Heart right ventricle (tissue), 16 donors: ENCODE data around the gene RPP30. TPM values are rescaled to one million over a fixed set of nuclear protein-coding genes. Genes with fewer than 3 reads are reported as not detected.

ENCODE experiments used
- ATAC-seq, 8 donors: fragments of 200-7000 bp; cut with Tn5 transposase; one replicate each; pipeline ENCODE4 v1.9.1; 2020; ENCODE audit warnings: mild to moderate bottlenecking in 8 of 8, moderate library complexity in 8 of 8, moderate number of reproducible peaks in 1 of 8
- DNase-seq, 2 donors: peaks; one replicate each; pipeline ENCODE4 v3.0.0-alpha.2; 2020
- H3K27ac ChIP-seq, 10 donors: fragments of 200-600 bp; sonication (generic) in 2 of 10; one replicate each; pipeline versions ENCODE4 v1.5.0 to v1.8.0; 2020 to 2022; ENCODE audit warnings: mild to moderate bottlenecking in 3 of 10
- H3K27me3 ChIP-seq, 7 donors: fragments of 200-600 bp; one replicate each; pipeline ENCODE4 v1.8.0; 2021 to 2022; ENCODE audit warnings: mild to moderate bottlenecking in 2 of 7
- H3K36me3 ChIP-seq, 9 donors: fragments of 200-600 bp; sonication (generic) in 1 of 9; one replicate each; pipeline versions ENCODE4 v1.5.0 to v1.8.0; 2020 to 2022; ENCODE audit warnings: mild to moderate bottlenecking in 2 of 9
- H3K4me1 ChIP-seq, 9 donors: fragments of 200-600 bp; sonication (generic) in 1 of 9; one replicate each; pipeline versions ENCODE4 v1.5.0 to v1.8.0; 2020 to 2022; ENCODE audit warnings: mild to moderate bottlenecking in 4 of 9
- H3K4me3 ChIP-seq, 10 donors: fragments of 200-600 bp; sonication (generic) in 2 of 10; one replicate each; pipeline versions ENCODE4 v1.5.0 to v1.8.0; 2020 to 2022; ENCODE audit warnings: mild to moderate bottlenecking in 7 of 10, moderate library complexity in 2 of 10
- H3K9me3 ChIP-seq, 11 donors: fragments of 200-600 bp in 10 of 11; sonication (generic) in 2 of 11; one replicate each; pipeline versions ENCODE4 v1.5.0 to v1.8.0; 2013 to 2022; ENCODE audit warnings: mild to moderate bottlenecking in 2 of 11, control low read depth in 1 of 11, moderate library complexity in 1 of 11
- WGBS, 2 donors: extraction: QIAGEN DNeasy Blood & Tissue Kit; methylation state at CpG; one replicate each; pipeline ENCODE4 v1.1.7; 2013; ENCODE audit warnings: inconsistent platforms in 1 of 2; 5-methylcytosine and 5-hydroxymethylcytosine counted together
- intact Hi-C, 10 donors: fragments of 100-400 bp; cut with DNase I; formaldehyde crosslinking; loops; one replicate each; pipeline versions ENCODE4 v1.11.1 to v1.14.2; 2022
- polyA plus RNA-seq, 2 donors: library from polyadenylated mRNA; stranded (reverse); fragments of 200-250 nt; gene quantifications; one replicate each; pipeline ENCODE4 v1.2.3, GENCODE V29; 2013
- total RNA-seq, 10 donors: library from RNA; stranded (reverse); fragmentation: NEBNext Ultra II Directional in 3 of 10; extraction: Animal tissue kit (Norgen Biotek cat#: 25700) in 3 of 10; gene quantifications; one replicate each; pipeline versions ENCODE4 v1.2.1 to v1.2.4, GENCODE V29; 2021 to 2023
- TF ChIP-seq, protein P1 (sequence below), 9 donors: fragments of 200-600 bp; sonication (generic) in 2 of 9; IDR thresholded peaks; one replicate each; pipeline versions ENCODE4 v1.5.0 to v1.8.0; 2021 to 2022; ENCODE audit warnings: antibody characterized with exemption in 9 of 9, mild to moderate bottlenecking in 5 of 9, moderate library complexity in 1 of 9
- donor health status: Arrhythmogenic right ventricular cardiomyopathy.
- donor health status: ischemic (EF 13 %, LVEDD 7.1; RV severe dilation, severe dysfunction).
- donor health status: healthy with polysubstance abuse.
- donor health status: DM: no; HTN: yes; CAD: no.
- donor health status: DM: no; HTN: no; CAD: no.
- donor health status: ischemic (EF 25% LVEDD 6.9; RV normal size, moderate dysfunction).
- donor health status: ischemic (EF 25% LVEDD 5.7; RV mildly dilated, moderate dysfunction).
- donor health status: healthy.
- donor health status: DM: yes; HTN: yes; CAD: no.
- donor health status: Ischemic cardiomyopathy.
- donor health status: ischemic (EF 35%, LVEDD 5.7; RV mildly dilated, moderate dysfunction).
- donor health status: nonischemic (EF 11% LVEDD 7.7; RV severe dilation, severe dysfunction).
- donor health status: DM: yes; HTN: yes; CAD: no.
- donor health status: PGD.
- donor health status: ischemic (EF 29% LVEDD 5.4; RV normal size, mild dysfunction).
- donor health status: nonischemic (EF 23%, LVEDD 6.1; RV moderate dilation, normal function).

Gene RPP30
- total and polyA plus RNA-seq, 12 donors, result 27.9 to 41.8 (median 33.7) TPM

DNA sequence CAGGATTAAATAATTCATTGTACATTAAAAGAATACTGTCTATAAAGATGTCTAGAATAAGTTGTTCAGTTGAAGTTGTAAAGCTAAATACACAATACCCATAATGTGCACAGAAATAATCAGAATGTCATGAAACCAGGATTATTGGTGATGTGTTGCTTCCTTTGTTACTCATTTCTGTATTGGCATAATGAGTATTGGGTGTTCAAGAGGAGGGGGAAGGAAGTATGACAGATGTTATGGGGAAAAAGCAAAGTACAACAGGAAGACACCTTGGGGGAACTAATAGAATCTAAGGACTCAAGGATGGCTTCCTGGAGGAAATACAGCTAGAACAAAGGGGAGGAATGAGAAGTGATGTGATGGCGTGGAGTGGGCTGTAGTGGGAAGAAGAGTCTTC lies 34.2 kb downstream of the RPP30 start:
- ATAC-seq, result no peak

DNA sequence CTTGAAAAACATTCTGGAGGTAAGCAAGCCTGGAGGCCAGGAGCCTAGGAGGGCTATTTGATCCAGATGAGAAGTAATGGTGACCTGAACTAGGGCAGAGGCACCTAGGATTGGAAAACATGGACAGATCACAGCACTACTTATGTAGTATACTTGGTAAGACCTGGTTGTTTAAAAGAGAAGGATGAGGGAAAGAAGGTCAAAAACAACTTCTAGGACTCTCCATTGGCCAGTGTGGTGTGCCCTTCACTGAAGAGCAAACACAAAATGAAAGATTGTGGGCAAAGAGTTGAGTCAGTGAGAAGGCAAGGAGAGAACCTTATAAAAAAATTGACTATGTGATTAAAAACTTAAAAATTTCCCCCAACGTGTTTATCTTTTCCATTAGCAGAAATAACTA lies 34.8 kb downstream of the RPP30 start:
- 83 to 87% methylated on average over 1 of the region's 1 CpG for WGBS, 2 donors

More for the DNA sequence above, 34.2 kb downstream of the RPP30 start:
- no peak overlapping the region for H3K27ac ChIP-seq
- TF ChIP-seq, protein P1, sequence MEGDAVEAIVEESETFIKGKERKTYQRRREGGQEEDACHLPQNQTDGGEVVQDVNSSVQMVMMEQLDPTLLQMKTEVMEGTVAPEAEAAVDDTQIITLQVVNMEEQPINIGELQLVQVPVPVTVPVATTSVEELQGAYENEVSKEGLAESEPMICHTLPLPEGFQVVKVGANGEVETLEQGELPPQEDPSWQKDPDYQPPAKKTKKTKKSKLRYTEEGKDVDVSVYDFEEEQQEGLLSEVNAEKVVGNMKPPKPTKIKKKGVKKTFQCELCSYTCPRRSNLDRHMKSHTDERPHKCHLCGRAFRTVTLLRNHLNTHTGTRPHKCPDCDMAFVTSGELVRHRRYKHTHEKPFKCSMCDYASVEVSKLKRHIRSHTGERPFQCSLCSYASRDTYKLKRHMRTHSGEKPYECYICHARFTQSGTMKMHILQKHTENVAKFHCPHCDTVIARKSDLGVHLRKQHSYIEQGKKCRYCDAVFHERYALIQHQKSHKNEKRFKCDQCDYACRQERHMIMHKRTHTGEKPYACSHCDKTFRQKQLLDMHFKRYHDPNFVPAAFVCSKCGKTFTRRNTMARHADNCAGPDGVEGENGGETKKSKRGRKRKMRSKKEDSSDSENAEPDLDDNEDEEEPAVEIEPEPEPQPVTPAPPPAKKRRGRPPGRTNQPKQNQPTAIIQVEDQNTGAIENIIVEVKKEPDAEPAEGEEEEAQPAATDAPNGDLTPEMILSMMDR (IDR thresholded peaks at IDR 0.05), result no peak
- no peak for DNase-seq
- no peaks in the 10 kb centered on the region for H3K27me3 ChIP-seq
- 60 to 88% methylated on average over 1 of the region's 1 CpG for WGBS, 2 donors
- peaks cover 0 to 51% (median 6%) of the 10 kb centered on the region in 9 donors for H3K36me3 ChIP-seq
- H3K9me3 ChIP-seq, result no peaks in the 10 kb centered on the region
- no peak overlapping the region for H3K4me3 ChIP-seq
- intact Hi-C loops, result no loop called here
- no peaks in the 10 kb centered on the region for H3K4me1 ChIP-seq

DNA sequence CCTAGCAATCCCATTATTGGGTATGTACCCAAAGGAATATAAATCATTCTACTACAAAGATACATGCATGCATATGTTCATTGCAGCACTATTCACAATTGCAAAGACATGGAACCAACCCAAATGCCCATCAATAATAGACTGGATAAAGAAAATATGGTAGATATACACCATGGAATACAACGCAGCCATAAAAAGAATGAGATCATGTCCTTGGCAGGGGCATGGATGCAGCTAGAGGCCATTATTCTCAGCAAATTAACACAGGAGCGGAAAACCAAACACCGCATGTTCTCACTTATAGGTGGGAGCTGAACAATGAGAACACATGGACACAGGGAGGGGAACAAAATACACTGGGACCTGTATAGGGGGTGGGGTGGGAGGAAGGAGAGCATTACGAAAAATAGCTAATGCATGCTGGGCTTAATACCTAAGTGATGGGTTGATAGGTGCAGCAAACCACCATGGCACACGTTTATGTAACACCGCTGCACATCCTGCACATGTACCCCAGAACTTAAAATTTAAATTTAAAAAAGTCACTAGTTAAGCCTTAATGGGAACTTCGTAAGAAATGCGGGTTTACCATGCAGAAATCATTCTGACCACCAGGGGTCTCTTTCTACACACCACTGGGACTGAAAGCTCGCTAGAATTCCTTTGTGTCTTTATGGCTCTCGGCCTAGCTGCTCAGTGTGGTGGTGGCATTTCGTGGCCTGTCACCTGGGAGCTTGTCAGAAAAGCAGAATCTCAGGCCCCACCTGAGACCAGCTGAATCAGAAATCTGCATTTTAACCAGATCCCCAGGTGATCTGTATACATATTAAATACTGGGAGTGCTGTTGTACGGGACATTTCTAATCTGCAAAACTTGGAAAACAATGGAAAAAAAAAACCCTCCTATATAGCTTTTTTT lies 39.6 kb downstream of the RPP30 start:
- Histone ChIP-seq H3K4me1 (peaks cover 0 to 9% (median 0%) of the 10 kb centered on the region in 9 donors), H3K36me3 (peaks cover 0 to 37% (median 0%) of the 10 kb centered on the region in 9 donors), H3K9me3 (no peaks in the 10 kb centered on the region), H3K4me3 (no peak overlapping the region), H3K27me3 (no peaks in the 10 kb centered on the region), H3K27ac (peak overlapping the region in 1 of 10 donors; percentile 27)
- intact Hi-C loops, result loop anchor here in 9 of 10 donors (1.0 to 10.0 kb wide), 4 partner anchors 339 to 343 kb away; no protein-coding TSS in a partner anchor
- TF ChIP-seq, protein P1 (IDR thresholded peaks at IDR 0.05), result peak; percentile 85 to 92 (median 87)
- DNase-seq (peak; percentile 27 to 80), ATAC-seq (peak; percentile 56 to 83 (median 66))
- 22% methylated on average over 12 of the region's 12 CpGs for WGBS, 2 donors

More for the DNA sequence above, 34.8 kb downstream of the RPP30 start:
- TF ChIP-seq, protein P1 (IDR thresholded peaks at IDR 0.05), result no peak
- intact Hi-C loops, result no loop called here
- DNase-seq (no peak), ATAC-seq (no peak)
- H3K27me3 ChIP-seq, result no peaks in the 10 kb centered on the region
- H3K27ac ChIP-seq, result no peak overlapping the region
- H3K4me1 ChIP-seq, result peaks cover 0 to 2% (median 0%) of the 10 kb centered on the region in 9 donors
- H3K36me3 ChIP-seq, result peaks cover 0 to 45% (median under 1%) of the 10 kb centered on the region in 9 donors
- no peaks in the 10 kb centered on the region for H3K9me3 ChIP-seq
- no peak overlapping the region for H3K4me3 ChIP-seq

DNA sequence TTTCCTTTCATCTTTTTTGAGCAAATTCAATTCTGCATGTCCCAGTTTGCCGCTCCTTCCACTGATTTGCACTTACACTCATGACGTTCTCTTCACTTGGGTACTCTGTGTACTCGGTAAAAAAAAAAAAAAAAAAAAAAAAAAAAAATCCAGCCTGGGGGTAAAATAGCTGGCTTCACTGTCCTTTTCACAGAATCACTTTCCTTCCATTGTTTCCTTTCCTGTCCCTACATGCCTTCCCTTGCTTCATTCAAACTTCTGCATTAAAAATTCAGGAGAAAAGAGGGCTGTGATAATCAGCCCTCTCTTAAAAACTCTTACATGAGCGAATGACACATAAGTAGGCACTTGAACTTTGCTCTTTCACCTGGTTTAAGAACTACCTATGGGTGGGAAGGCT lies 40.4 kb downstream of the RPP30 start:
- intact Hi-C loops, result loop anchor here in 5 of 10 donors (2.0 to 10.0 kb wide), 3 partner anchors 339 to 343 kb away; no protein-coding TSS in a partner anchor
- H3K36me3 ChIP-seq, result peaks cover 0 to 41% (median 0%) of the 10 kb centered on the region in 9 donors
- H3K27me3 ChIP-seq, result no peaks in the 10 kb centered on the region
- WGBS, 2 donors, result 44 to 52% methylated on average over 4 of the region's 4 CpGs
- H3K27ac ChIP-seq, result peak overlapping the region in 4 of 10 donors; percentile 6 to 27 (median 22)
- no peaks in the 10 kb centered on the region for H3K9me3 ChIP-seq
- TF ChIP-seq, protein P1 (IDR thresholded peaks at IDR 0.05), result no peak
- H3K4me1 ChIP-seq, result peaks cover 0 to 9% (median 0%) of the 10 kb centered on the region in 9 donors
- H3K4me3 ChIP-seq, result no peak overlapping the region
- DNase-seq (no peak), ATAC-seq (peak in 2 of 8 donors; percentile 3 to 6)
